HCT116 (cell line): Measurements from ENCODE around the gene CDKAL1.

Experiments
- CEBPB ChIP-seq: IDR thresholded peaks from 2 replicates; pipeline ENCODE4 v1.6.1; 2012; ENCODE audit warnings: low read depth
- CTCF ChIP-seq, 3 experiments: fragments of 200-600 bp in 1 of 3; sonication (generic) in 1 of 3; IDR thresholded peaks in 2 of 3; conservative IDR thresholded peaks in 1 of 3; 2 replicates each; pipeline ENCODE4 v1.5.1; 2012 to 2017; ENCODE audit warnings: low read depth in 2 of 3, low read length in 2 of 3, antibody characterized with exemption in 1 of 3, borderline replicate concordance in 1 of 3, control low read depth in 1 of 3, mild to moderate bottlenecking in 1 of 3, mixed read lengths in 1 of 3, mixed run types in 1 of 3, moderate library complexity in 1 of 3; ENCODE audit not compliant: insufficient read depth in 1 of 3
- EZH2 ChIP-seq: fragments of 200-600 bp; sonication (generic); IDR thresholded peaks from 2 replicates; pipeline ENCODE4 v1.6.1; 2017; ENCODE audit warnings: antibody characterized with exemption, mixed run types
- EZH2phosphoT487 ChIP-seq: fragments of 200-600 bp; IDR thresholded peaks from 2 replicates; pipeline ENCODE4 v1.6.1; 2018; ENCODE audit warnings: antibody characterized with exemption, borderline replicate concordance
- JUND ChIP-seq: IDR thresholded peaks from 2 replicates; pipeline ENCODE4 v1.6.1; 2012
- MAX ChIP-seq: IDR thresholded peaks from 2 replicates; pipeline ENCODE4 v1.6.1; 2012
- POLR2A ChIP-seq: IDR thresholded peaks from 2 replicates; pipeline ENCODE4 v1.7.0; 2011; ENCODE audit warnings: borderline replicate concordance; ENCODE audit not compliant: insufficient read depth, insufficient read length; ENCODE audit errors: extremely low read depth
- REST ChIP-seq: IDR thresholded peaks from 2 replicates; pipeline ENCODE4 v1.6.1; 2012; ENCODE audit warnings: low read depth
- SP1 ChIP-seq: IDR thresholded peaks from 2 replicates; pipeline ENCODE4 v1.6.1; 2012; ENCODE audit warnings: low read depth
- YY1 ChIP-seq: IDR thresholded peaks from 2 replicates; pipeline ENCODE4 v1.6.1; 2011; ENCODE audit warnings: low read length, low read depth, moderate library complexity, mild to moderate bottlenecking; ENCODE audit not compliant: insufficient replicate concordance; ENCODE audit errors: extremely low read depth
- ZBTB33 ChIP-seq: IDR thresholded peaks from 2 replicates; pipeline ENCODE4 v1.6.1; 2011; ENCODE audit warnings: mild to moderate bottlenecking, low read length, moderate library complexity; ENCODE audit not compliant: insufficient replicate concordance; ENCODE audit errors: extremely low read depth
- ZNF274 ChIP-seq: fragments of 200-500 bp; sonication (Bioruptor generic); IDR thresholded peaks from 2 replicates; pipeline ENCODE4 v1.6.1; 2014; ENCODE audit warnings: mild to moderate bottlenecking, low read depth, low read length, inconsistent platforms

- TF ChIP-seq CTCF (IDR thresholded peaks at IDR 0.05 in 2 of 3, conservative IDR thresholded peaks at IDR 0.05 in 1 of 3; ENCODE audit: borderline replicate concordance in 1 of 3, insufficient read depth in 1 of 3, low read depth in 2 of 3, low read length in 2 of 3) (no peak), EZH2 (no peak), REST (no peak), MAX (no peak), POLR2A (no peak), ZBTB33 (no peak), EZH2phosphoT487 (no peak), JUND (no peak), CEBPB (no peak), YY1 (no peak), SP1 (no peak), ZNF274 (no peak)
Measured at GRCh38 chr6:20606831-20607230, 72.6 kb downstream of the CDKAL1 start.
